ENCODE measurements around the gene PDZD2.
"Not testable (repeated sequence)": the region's sequence is repeated elsewhere in the genome, so short reads cannot be mapped to it uniquely, and the experiment has no call there.

GRCh38 chr5:32080565-32080964 lies 441.6 kb downstream of the PDZD2 start:
- TF ChIP-seq CTCF, POLR2A (IDR thresholded peaks at IDR 0.05): not testable (repeated sequence)

Data from heart left ventricle (tissue), 13 donors.